ENCODE data around the gene FN1. TPM values are rescaled to one million over a fixed set of nuclear protein-coding genes. Genes with fewer than 3 reads are reported as not detected.

FN1 gene
- total and polyA plus RNA-seq, 9 donors, result 96.3 to 979 (median 287) TPM

DNA sequence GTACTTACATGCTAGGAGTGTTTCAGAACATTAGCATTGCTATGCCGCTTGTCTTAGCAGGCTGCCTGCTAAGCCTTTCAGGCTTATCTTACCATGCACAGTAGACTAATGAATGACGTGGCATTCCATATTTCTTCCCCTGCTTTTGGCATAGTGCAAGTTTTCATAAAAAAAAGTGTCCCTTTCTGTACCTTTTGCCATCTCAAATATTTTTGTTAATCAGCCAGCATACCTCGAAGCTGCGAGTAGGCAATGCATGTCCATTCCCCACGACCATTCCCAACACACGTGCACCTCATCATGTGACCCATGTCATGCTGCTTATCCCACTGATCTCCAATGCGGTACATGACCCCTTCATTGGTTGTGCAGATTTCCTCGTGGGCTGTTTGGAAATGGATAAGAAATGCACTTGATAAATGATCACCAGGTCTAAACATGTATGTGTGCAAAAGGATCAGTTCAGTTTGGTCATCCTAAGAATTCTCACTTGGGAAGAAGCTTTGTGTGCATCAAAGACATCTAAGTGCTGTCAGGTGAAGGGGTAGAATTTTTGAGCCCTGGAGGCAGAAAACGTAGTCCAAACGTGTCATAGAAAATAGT is 13.9 kb downstream of the FN1 start:
- Histone ChIP-seq H3K27me3 (no peaks in the 10 kb centered on the region), H3K4me1 (ENCODE audit: insufficient read depth) (peaks cover 4% of the 10 kb centered on the region), H3K9me3 (no peaks in the 10 kb centered on the region), H3K36me3 (no peaks in the 10 kb centered on the region), H3K4me3 (no peak overlapping the region), H3K27ac (no peak overlapping the region)
- TF ChIP-seq, protein P1, sequence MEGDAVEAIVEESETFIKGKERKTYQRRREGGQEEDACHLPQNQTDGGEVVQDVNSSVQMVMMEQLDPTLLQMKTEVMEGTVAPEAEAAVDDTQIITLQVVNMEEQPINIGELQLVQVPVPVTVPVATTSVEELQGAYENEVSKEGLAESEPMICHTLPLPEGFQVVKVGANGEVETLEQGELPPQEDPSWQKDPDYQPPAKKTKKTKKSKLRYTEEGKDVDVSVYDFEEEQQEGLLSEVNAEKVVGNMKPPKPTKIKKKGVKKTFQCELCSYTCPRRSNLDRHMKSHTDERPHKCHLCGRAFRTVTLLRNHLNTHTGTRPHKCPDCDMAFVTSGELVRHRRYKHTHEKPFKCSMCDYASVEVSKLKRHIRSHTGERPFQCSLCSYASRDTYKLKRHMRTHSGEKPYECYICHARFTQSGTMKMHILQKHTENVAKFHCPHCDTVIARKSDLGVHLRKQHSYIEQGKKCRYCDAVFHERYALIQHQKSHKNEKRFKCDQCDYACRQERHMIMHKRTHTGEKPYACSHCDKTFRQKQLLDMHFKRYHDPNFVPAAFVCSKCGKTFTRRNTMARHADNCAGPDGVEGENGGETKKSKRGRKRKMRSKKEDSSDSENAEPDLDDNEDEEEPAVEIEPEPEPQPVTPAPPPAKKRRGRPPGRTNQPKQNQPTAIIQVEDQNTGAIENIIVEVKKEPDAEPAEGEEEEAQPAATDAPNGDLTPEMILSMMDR (IDR thresholded peaks at IDR 0.05), result no peak
- TF ChIP-seq EP300 (IDR thresholded peaks at IDR 0.05) (no peak), POLR2A (IDR thresholded peaks at IDR 0.05) (no peak)
- intact Hi-C loops (cut with DNase I), result no loop called here
- DNase-seq, result no peak
- 81 to 82% (median 81%) methylated on average over 10 of the region's 10 CpGs for WGBS, 3 donors

DNA sequence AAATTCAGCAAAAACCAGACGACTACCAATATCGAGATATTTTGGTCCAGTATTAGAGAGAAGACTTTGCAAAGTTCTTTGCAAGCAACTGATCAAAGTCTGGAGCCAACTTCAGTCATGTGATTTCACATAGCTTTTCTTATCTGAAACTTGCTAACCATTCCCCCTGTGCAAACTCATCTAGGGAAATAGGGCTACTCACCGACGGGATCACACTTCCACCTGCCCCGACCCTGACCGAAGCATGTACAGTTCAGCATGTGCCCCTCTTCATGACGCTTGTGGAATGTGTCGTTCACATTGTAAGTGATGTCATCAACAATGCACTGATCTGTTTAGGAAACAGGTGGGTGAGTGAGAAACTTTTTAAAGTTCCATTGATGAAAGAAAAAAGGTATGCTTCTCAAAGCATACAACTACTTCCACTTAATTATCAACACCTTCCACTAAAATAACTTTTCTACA is 15.4 kb downstream of the FN1 start:
- Histone ChIP-seq H3K27me3 (no peaks in the 10 kb centered on the region), H3K36me3 (no peaks in the 10 kb centered on the region), H3K4me1 (ENCODE audit: insufficient read depth) (peaks cover 4% of the 10 kb centered on the region), H3K9me3 (no peaks in the 10 kb centered on the region), H3K27ac (no peak overlapping the region), H3K4me3 (no peak overlapping the region)
- intact Hi-C loops (cut with DNase I), result no loop called here
- TF ChIP-seq, protein P1 (IDR thresholded peaks at IDR 0.05), result no peak
- TF ChIP-seq EP300 (IDR thresholded peaks at IDR 0.05) (no peak), POLR2A (IDR thresholded peaks at IDR 0.05) (no peak)
- WGBS, 3 donors, result 82 to 87% (median 84%) methylated on average over 8 of the region's 8 CpGs
- DNase-seq, result no peak

DNA sequence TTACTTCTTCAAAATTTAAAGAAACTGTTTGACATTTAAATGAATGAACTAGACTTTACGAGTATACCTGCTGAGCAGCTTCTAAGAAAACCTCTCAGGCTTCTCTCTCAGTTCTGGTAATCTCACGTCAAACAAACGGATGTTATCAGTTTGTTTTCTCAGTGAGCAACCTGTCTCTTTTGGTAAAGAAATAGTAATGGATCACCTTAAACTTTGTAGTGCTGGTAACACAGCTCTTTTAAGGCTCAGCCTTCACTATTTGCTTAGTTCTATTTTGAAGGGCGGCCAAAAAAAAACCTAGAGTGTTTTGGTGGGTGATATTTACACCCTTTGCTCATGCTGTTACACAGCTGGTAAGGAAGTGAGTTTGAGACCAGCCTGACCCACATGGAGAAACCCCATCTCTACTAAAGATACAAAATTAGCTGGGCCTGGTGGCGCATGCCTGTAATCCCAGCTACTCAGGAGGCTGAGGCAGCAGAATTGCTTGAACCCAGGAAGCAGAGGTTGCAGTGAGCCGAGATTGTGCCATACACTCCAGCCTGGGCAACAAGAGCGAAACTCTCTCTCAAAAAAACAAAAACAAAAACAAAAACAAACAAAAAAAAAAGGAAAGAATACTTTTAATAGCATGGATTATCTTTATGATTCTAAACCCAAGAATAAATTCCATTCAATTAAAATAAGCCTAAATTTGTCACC is 15.9 kb downstream of the FN1 start:
- intact Hi-C loops (cut with DNase I), result no loop called here
- TF ChIP-seq, protein P1 (IDR thresholded peaks at IDR 0.05), result no peak
- TF ChIP-seq EP300 (IDR thresholded peaks at IDR 0.05), result no peak
- no peak for TF ChIP-seq POLR2A (IDR thresholded peaks at IDR 0.05)
- Histone ChIP-seq H3K36me3 (no peaks in the 10 kb centered on the region), H3K4me3 (no peak overlapping the region), H3K9me3 (no peaks in the 10 kb centered on the region), H3K27ac (no peak overlapping the region), H3K27me3 (no peaks in the 10 kb centered on the region), H3K4me1 (ENCODE audit: insufficient read depth) (peaks cover 4% of the 10 kb centered on the region)
- WGBS, 3 donors, result 73 to 84% (median 79%) methylated on average over 7 of the region's 7 CpGs
- no peak for DNase-seq

DNA sequence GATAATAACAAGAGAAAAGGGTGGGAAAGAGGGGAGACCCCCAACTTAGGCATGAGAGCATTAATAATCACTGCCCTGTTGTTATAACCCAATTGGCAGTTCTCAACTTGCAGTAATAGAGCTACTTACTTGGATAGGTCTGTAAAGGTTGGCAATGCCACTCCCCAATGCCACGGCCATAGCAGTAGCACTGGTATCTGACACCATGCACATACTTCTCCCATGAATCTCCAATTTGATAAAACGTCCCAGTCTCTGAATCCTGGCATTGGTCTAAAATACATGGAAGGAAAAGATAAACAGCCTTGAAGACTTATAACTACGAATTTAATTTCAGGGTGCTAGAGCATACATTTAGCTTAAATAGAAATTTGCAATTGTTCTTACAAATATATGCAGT is 16.8 kb downstream of the FN1 start:
- peaks cover 4% of the 10 kb centered on the region for H3K4me1 ChIP-seq (ENCODE audit: insufficient read depth)
- H3K4me3 ChIP-seq, result no peak overlapping the region
- DNase-seq, result no peak
- no peaks in the 10 kb centered on the region for H3K27me3 ChIP-seq
- no peaks in the 10 kb centered on the region for H3K9me3 ChIP-seq
- H3K36me3 ChIP-seq, result no peaks in the 10 kb centered on the region
- intact Hi-C loops (cut with DNase I), result no loop called here
- WGBS, 3 donors, result 66 to 79% (median 68%) methylated on average over 3 of the region's 3 CpGs
- TF ChIP-seq, protein P1 (IDR thresholded peaks at IDR 0.05), result no peak
- no peak for TF ChIP-seq POLR2A (IDR thresholded peaks at IDR 0.05)
- no peak for TF ChIP-seq EP300 (IDR thresholded peaks at IDR 0.05)
- no peak overlapping the region for H3K27ac ChIP-seq
